ENCODE measurements around the gene LPAR4. TPM values are rescaled to one million over a fixed set of nuclear protein-coding genes. Genes with fewer than 3 reads are reported as not detected.

LPAR4 gene
- total and polyA plus RNA-seq, 10 of the 15 experiments (the other 5 are each of a cell fraction or from before 2014, with no cell fraction given), result 0.05 to 0.10 (median 0.06) TPM; not detected in 7

DNA sequence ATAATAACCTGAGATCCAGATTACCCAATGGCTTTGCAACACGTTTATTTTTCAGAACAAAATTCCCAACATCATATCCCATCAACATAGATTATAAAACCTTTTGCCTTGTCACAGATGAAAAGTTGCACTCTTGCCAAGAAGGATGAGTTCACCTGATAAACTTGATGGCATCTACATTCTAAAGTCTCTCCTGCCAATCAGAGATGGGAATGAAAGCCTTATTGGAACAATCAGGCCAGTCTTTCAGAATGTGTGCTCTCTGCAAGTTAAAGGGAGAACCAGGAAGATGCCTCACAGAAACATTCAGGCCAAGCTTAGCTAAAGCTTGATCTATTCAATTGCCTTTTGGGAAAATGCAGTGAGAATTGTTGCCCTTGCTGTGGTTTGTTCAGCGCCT is 1.3 kb downstream of the LPAR4 start:
- no peak for TF ChIP-seq MTA2 (IDR thresholded peaks at IDR 0.05; ENCODE audit: low read depth)
- TF ChIP-seq, protein P1, sequence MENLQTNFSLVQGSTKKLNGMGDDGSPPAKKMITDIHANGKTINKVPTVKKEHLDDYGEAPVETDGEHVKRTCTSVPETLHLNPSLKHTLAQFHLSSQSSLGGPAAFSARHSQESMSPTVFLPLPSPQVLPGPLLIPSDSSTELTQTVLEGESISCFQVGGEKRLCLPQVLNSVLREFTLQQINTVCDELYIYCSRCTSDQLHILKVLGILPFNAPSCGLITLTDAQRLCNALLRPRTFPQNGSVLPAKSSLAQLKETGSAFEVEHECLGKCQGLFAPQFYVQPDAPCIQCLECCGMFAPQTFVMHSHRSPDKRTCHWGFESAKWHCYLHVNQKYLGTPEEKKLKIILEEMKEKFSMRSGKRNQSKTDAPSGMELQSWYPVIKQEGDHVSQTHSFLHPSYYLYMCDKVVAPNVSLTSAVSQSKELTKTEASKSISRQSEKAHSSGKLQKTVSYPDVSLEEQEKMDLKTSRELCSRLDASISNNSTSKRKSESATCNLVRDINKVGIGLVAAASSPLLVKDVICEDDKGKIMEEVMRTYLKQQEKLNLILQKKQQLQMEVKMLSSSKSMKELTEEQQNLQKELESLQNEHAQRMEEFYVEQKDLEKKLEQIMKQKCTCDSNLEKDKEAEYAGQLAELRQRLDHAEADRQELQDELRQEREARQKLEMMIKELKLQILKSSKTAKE (IDR thresholded peaks at IDR 0.05; ENCODE audit: low read depth, poor library complexity, severe bottlenecking), result no peak
- TF ChIP-seq CHD4 (IDR thresholded peaks at IDR 0.05), result no peak
- TF ChIP-seq EZH2 (IDR thresholded peaks at IDR 0.05; ENCODE audit: borderline replicate concordance, control insufficient read depth, low read depth, low read length), result no peak
- no peak for TF ChIP-seq NFYA (IDR thresholded peaks at IDR 0.05; ENCODE audit: borderline replicate concordance, low read depth, low read length)
- TF ChIP-seq SP1 (IDR thresholded peaks at IDR 0.05; ENCODE audit: low read depth, low read length), result no peak
- TF ChIP-seq KAT2A (conservative IDR thresholded peaks at IDR 0.05; ENCODE audit: control insufficient read depth, low read depth, low read length), result no peak
- in situ Hi-C loops (cut with MboI), result no loop called here
- DNase-seq (ENCODE audit: low read depth, low spot score) (no peak), ATAC-seq (no peak), FAIRE-seq (no peak)
- intact Hi-C loops (cut with micrococcal nuclease; ENCODE audit: unreplicated experiment), result no loop called here
- H3K4me1 ChIP-seq (ENCODE audit: control insufficient read depth, insufficient read depth, low read length), result peaks cover 6% of the 10 kb centered on the region; the same call in 1 of the 2 replicates
- no peaks in the 10 kb centered on the region for H4K20me1 ChIP-seq (ENCODE audit: control insufficient read depth, insufficient read depth)
- SMC1A ChIA-PET (ENCODE audit: uncharacterized antibody, unreplicated experiment), result interaction anchor here (0.7 to 0.9 kb wide), 2 partner anchors 11 to 68 kb away, joined by 3 read pairs; no protein-coding TSS in a partner anchor
- no peaks in the 10 kb centered on the region for H3K36me3 ChIP-seq (ENCODE audit: control insufficient read depth in 2 of 2, insufficient read depth in 2 of 2, low read length in 1 of 2)
- no peaks in the 10 kb centered on the region for H3K9me3 ChIP-seq (replicated peaks; ENCODE audit: control insufficient read depth, insufficient read depth, low read length)
- H3K4me3 ChIP-seq, result no peak overlapping the region
- WGBS (ENCODE audit: insufficient coverage, insufficient replicate concordance, low lambda C conversion rate, missing lambda C conversion rate), result 44% methylated on average over 2 of the region's 2 CpGs
- H3K79me2 ChIP-seq (ENCODE audit: control insufficient read depth, insufficient read depth, low read length), result no peaks in the 10 kb centered on the region
- no peak overlapping the region for H3K27ac ChIP-seq (ENCODE audit: control insufficient read depth, insufficient read depth)
- H3K27me3 ChIP-seq (replicated peaks in 1 of 2; ENCODE audit: control insufficient read depth in 2 of 2, insufficient read depth in 2 of 2, low read length in 1 of 2), result no peaks in the 10 kb centered on the region
- CTCF ChIA-PET, result no interaction called here
- RAD21 ChIA-PET (ENCODE audit: unreplicated experiment), result no interaction called here
- no TSS peak for BruUV-seq (replicated peaks)
- POLR2A ChIA-PET, result no interaction called here
- no peak overlapping the region for H3K9ac ChIP-seq (ENCODE audit: control insufficient read depth, insufficient read depth, low read length)
- H3K4me2 ChIP-seq (ENCODE audit: control insufficient read depth, insufficient read depth), result no peak overlapping the region
- H2AFZ ChIP-seq (ENCODE audit: control insufficient read depth, low read depth, low read length), result no peak overlapping the region
